NCI-H69 (cell line): ENCODE measurements around the gene GALNT2.
A peak's percentile ranks its signal among the peaks of the same experiment; 100 is the strongest.

Experiments used
- DNase-seq: peaks from one replicate; lab custom pipeline; 2025; lab: John Stamatoyannopoulos, UW

Gene GALNT2

GRCh38 chr1:230235876-230236275 lies 168.8 kb downstream of the GALNT2 start:
- no peak for DNase-seq

- peak; percentile 7 for DNase-seq
Measured at GRCh38 chr1:230236301-230237008, 169.4 kb downstream of the GALNT2 start.

- DNase-seq: no peak
Measured at GRCh38 chr1:230237009-230237370, 170.0 kb downstream of the GALNT2 start.

- no peak for DNase-seq
Measured at GRCh38 chr1:230237805-230238204, 170.8 kb downstream of the GALNT2 start.

- no peak for DNase-seq
Measured at GRCh38 chr1:230240446-230241086, 173.5 kb downstream of the GALNT2 start.

GRCh38 chr1:230242326-230242725 lies 175.3 kb downstream of the GALNT2 start:
- no peak for DNase-seq

GRCh38 chr1:230243146-230243545 lies 176.1 kb downstream of the GALNT2 start:
- no peak for DNase-seq

- DNase-seq: no peak
Measured at GRCh38 chr1:230243583-230244353, 176.7 kb downstream of the GALNT2 start.

- no peak for DNase-seq
Measured at GRCh38 chr1:230246551-230246950, 179.5 kb downstream of the GALNT2 start.

- no peak for DNase-seq
Measured at GRCh38 chr1:230248016-230248888, 181.2 kb downstream of the GALNT2 start.

- no peak for DNase-seq
Measured at GRCh38 chr1:230248889-230249270, 181.8 kb downstream of the GALNT2 start.

- no peak for DNase-seq
Measured at GRCh38 chr1:230249695-230250480, 182.8 kb downstream of the GALNT2 start.

- no peak for DNase-seq
Measured at GRCh38 chr1:230250666-230251065, 183.6 kb downstream of the GALNT2 start.

GRCh38 chr1:230251644-230252191 lies 184.7 kb downstream of the GALNT2 start:
- DNase-seq: no peak

GRCh38 chr1:230253150-230253549 lies 186.1 kb downstream of the GALNT2 start:
- DNase-seq: no peak

GRCh38 chr1:230254265-230254664 lies 187.2 kb downstream of the GALNT2 start:
- no peak for DNase-seq

- DNase-seq: no peak
Measured at GRCh38 chr1:230255116-230255515, 188.1 kb downstream of the GALNT2 start.

GRCh38 chr1:230255991-230256390 lies 189.0 kb downstream of the GALNT2 start:
- no peak for DNase-seq

GRCh38 chr1:230256896-230257295 lies 189.9 kb downstream of the GALNT2 start:
- DNase-seq: no peak

- DNase-seq: no peak
Measured at GRCh38 chr1:230259621-230260020, 192.6 kb downstream of the GALNT2 start.

GRCh38 chr1:230260831-230261230 lies 193.8 kb downstream of the GALNT2 start:
- DNase-seq: no peak
